Esophagus (tissue), 2 donors: ENCODE measurements around the gene KLHDC3. TPM values are rescaled to one million over a fixed set of nuclear protein-coding genes. Genes with fewer than 3 reads are reported as not detected.
"Not testable (repeated sequence)": the region's sequence is repeated elsewhere in the genome, so short reads cannot be mapped to it uniquely, and the experiment has no call there.

Experiments
- H3K27ac ChIP-seq, 2 donors: one replicate each; pipeline ENCODE4 v1.5.1; 2013; ENCODE audit warnings: low read depth in 2 of 2, mild to moderate bottlenecking in 2 of 2, inconsistent platforms in 1 of 2, low read length in 1 of 2, moderate library complexity in 1 of 2
- H3K27me3 ChIP-seq, 2 donors: one replicate each; pipeline ENCODE4 v1.6.1; 2013; ENCODE audit warnings: low read length in 2 of 2, control low read depth in 1 of 2, mild to moderate bottlenecking in 1 of 2; ENCODE audit not compliant: insufficient read depth in 2 of 2, control insufficient read depth in 1 of 2
- H3K36me3 ChIP-seq, 2 donors: one replicate each; pipeline ENCODE4 v1.6.1; 2013; ENCODE audit warnings: low read length in 1 of 2; ENCODE audit not compliant: control insufficient read depth in 2 of 2, insufficient read depth in 2 of 2
- H3K4me1 ChIP-seq, 2 donors: one replicate each; pipeline ENCODE4 v1.6.1; 2013; ENCODE audit warnings: low read length in 1 of 2; ENCODE audit not compliant: control insufficient read depth in 2 of 2, insufficient read depth in 2 of 2
- H3K4me3 ChIP-seq, 2 donors: one replicate each; pipeline ENCODE4 v1.5.1; 2013; ENCODE audit warnings: low read length in 2 of 2, mild to moderate bottlenecking in 2 of 2, low read depth in 1 of 2, moderate library complexity in 1 of 2
- H3K9me3 ChIP-seq, 2 donors: one replicate each; pipeline ENCODE4 v1.6.1; 2013; ENCODE audit warnings: mild to moderate bottlenecking in 2 of 2, low read depth in 1 of 2, low read length in 1 of 2, moderate library complexity in 1 of 2; ENCODE audit not compliant: control insufficient read depth in 2 of 2, insufficient read depth in 1 of 2
- whole genome bisulfite sequencing, 2 donors: extraction: QIAGEN DNeasy Blood & Tissue Kit; methylation state at CpG; one replicate each; pipeline ENCODE4 v1.1.7; 2013; 5-methylcytosine and 5-hydroxymethylcytosine counted together
- polyA plus RNA-seq, 2 donors: library from polyadenylated mRNA; stranded (reverse); fragments of 200-250 nt; gene quantifications; one replicate each; pipeline ENCODE4 v1.2.3, GENCODE V29; 2013
- donor health status: healthy with polysubstance abuse.
- donor health status: Bipolar disorder and iron deficiency.

Gene KLHDC3
- polyA plus RNA-seq, 2 donors: 39.3 to 40.9 TPM

GRCh38 chr6:42987533-42988451 is 26.3 kb upstream of the KLHDC3 start:
- Histone ChIP-seq H3K4me1 (peaks cover 5 to 16% of the 10 kb centered on the region in 2 donors), H3K36me3 (peaks cover 7 to 9% of the 10 kb centered on the region in 2 donors), H3K9me3 (no peaks in the 10 kb centered on the region), H3K4me3 (no peak overlapping the region), H3K27me3 (no peaks in the 10 kb centered on the region), H3K27ac (no peak overlapping the region)
- 77% methylated on average over 5 of the region's 5 CpGs for WGBS, 2 donors

DNA sequence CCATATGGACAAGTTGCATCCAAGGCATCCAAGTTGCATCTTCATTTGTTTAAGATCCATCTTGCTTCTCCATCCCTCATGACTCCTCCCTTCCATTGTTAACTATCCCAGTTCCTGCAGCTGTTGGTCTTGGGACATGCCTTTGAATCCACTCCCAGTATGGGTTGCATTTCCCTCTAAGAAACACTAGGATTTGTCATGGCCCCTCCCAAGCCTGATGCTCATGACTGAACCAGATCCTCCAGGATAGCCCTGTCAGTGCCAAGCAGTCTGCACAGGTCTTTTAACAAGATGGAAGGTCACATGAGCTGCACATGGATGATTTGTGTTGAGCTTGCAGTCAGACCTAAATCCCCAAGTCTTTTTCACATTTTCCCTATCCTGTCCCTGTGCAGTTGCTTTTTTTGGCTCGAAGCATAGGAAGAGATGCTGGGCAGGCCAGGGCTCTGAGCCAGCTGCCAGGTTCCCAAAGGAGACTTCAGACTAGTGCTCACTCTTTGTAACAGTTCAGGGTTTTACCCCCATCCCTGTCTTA is 25.5 kb upstream of the KLHDC3 start:
- Histone ChIP-seq H3K27me3 (no peaks in the 10 kb centered on the region), H3K9me3 (no peaks in the 10 kb centered on the region), H3K27ac (no peak overlapping the region), H3K36me3 (peaks cover 7 to 9% of the 10 kb centered on the region in 2 donors), H3K4me3 (no peak overlapping the region), H3K4me1 (peaks cover 5 to 16% of the 10 kb centered on the region in 2 donors)
- WGBS, 2 donors: 50 to 56% methylated on average over 1 of the region's 1 CpG

DNA sequence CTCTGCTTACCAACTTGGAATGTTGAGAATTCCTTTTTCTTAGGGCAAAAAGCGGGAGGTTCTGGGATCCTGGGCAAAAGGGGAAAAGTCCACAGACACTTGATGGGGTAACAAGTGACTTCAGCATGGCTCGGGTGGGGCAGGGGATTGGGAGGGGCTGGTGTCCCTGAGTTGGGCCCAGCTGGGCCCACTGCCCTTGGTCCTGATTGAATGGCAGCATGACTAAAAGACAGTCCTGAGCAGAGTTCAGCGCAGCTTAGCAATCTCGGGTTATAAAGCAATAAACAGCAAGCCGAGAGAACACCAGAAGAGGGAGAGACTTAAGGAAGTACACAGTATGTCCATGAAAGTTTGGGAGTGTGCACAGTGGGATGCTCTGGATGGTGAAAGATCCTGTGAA is 24.1 kb upstream of the KLHDC3 start:
- H3K4me3 ChIP-seq: no peak overlapping the region
- no peaks in the 10 kb centered on the region for H3K27me3 ChIP-seq
- WGBS, 2 donors: 83 to 89% methylated on average over 5 of the region's 5 CpGs
- no peaks in the 10 kb centered on the region for H3K9me3 ChIP-seq
- peaks cover 2 to 13% of the 10 kb centered on the region in 2 donors for H3K4me1 ChIP-seq
- no peak overlapping the region for H3K27ac ChIP-seq
- peaks cover 7 to 9% of the 10 kb centered on the region in 2 donors for H3K36me3 ChIP-seq

DNA sequence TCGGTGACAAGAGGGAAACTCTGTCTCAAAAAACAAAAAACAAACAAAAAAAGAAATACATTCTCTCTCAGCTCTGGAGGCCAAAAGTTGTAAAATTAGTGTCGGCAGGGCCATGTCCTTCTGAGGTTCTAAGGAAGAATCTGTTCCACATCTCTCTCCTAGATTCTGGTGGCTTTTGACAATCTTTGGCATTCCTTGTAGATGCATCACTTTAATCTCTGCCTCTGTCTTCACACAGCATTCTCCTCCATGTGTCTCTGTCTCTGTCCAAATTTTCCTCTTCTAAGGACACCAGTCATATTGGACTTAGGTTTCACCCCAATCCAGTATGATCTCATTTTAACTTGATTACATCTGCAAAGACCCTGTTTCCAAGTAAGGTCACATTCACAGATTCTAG is 20.6 kb upstream of the KLHDC3 start:
- Histone ChIP-seq H3K4me3 (no peak overlapping the region), H3K27ac (no peak overlapping the region), H3K36me3 (peaks cover 7 to 9% of the 10 kb centered on the region in 2 donors), H3K9me3 (no peaks in the 10 kb centered on the region), H3K4me1 (peaks cover 0 to 2% of the 10 kb centered on the region in 2 donors), H3K27me3 (no peaks in the 10 kb centered on the region)
- WGBS, 2 donors: 92 to 98% methylated on average over 2 of the region's 2 CpGs

DNA sequence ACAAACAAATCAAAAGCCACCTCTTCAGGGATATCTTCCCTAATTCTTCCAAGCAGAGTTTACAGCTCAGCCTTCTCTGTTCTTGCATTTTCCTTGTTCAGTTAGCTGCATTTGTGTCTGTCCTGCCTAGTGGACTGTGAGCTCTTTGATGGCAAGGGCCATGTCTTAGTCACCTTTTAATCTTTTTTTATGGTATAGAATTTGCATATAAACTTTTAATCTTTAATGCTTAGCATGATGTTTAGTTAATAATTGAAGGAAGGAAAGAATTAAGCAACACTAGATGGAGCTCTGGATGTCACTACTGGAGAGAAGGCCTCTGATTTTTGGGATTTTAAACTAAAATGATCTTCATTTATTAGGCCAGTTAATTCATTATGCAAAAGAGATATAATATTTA is 17.5 kb upstream of the KLHDC3 start:
- Histone ChIP-seq H3K27me3 (no peaks in the 10 kb centered on the region), H3K27ac (no peak overlapping the region), H3K36me3 (peaks cover 2 to 3% of the 10 kb centered on the region in 2 donors), H3K4me3 (no peak overlapping the region), H3K4me1 (no peaks in the 10 kb centered on the region), H3K9me3 (no peaks in the 10 kb centered on the region)

GRCh38 chr6:42998205-42998604 is 15.8 kb upstream of the KLHDC3 start:
- H3K27ac ChIP-seq, H3K27me3 ChIP-seq, H3K4me3 ChIP-seq, H3K4me1 ChIP-seq, H3K36me3 ChIP-seq, H3K9me3 ChIP-seq: not testable (repeated sequence)
- 93 to 94% methylated on average over 9 of the region's 9 CpGs for WGBS, 2 donors

DNA sequence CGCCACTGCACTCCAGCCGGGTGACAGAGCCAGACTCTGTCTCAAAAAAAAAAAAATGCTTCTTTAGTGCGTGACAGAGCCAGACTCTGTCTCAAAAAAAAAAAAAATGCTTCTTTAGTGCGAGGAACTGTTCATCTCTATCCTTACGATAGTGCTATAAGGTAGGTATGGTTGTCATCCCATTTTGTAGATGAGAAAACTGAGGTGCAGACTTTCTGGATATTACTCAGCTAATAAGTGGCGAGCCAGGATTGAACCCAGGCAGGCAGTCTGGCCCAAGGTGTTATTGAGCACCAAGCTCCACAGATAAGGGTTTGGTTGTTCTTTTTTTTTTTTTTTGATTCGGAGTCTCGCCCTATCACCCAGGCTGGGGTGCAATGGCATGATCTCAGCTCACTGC is 12.2 kb upstream of the KLHDC3 start:
- H3K4me1 ChIP-seq: no peaks in the 10 kb centered on the region
- no peak overlapping the region for H3K27ac ChIP-seq
- WGBS, 2 donors: 97 to 99% methylated on average over 8 of the region's 8 CpGs
- no peaks in the 10 kb centered on the region for H3K9me3 ChIP-seq
- H3K36me3 ChIP-seq: peaks cover 4 to 11% of the 10 kb centered on the region in 2 donors
- H3K4me3 ChIP-seq: no peak overlapping the region
- no peaks in the 10 kb centered on the region for H3K27me3 ChIP-seq

GRCh38 chr6:43005844-43006243 is 8.2 kb upstream of the KLHDC3 start:
- WGBS, 2 donors: 87 to 90% methylated on average over 5 of the region's 5 CpGs
- Histone ChIP-seq H3K27ac (no peak overlapping the region), H3K27me3 (no peaks in the 10 kb centered on the region), H3K4me1 (no peaks in the 10 kb centered on the region), H3K9me3 (no peaks in the 10 kb centered on the region), H3K36me3 (peaks cover 24 to 38% of the 10 kb centered on the region in 2 donors), H3K4me3 (no peak overlapping the region)

- no peak overlapping the region for H3K4me3 ChIP-seq
- H3K27me3 ChIP-seq: no peaks in the 10 kb centered on the region
- 93 to 95% methylated on average over 11 of the region's 11 CpGs for WGBS, 2 donors
- no peaks in the 10 kb centered on the region for H3K9me3 ChIP-seq
- no peaks in the 10 kb centered on the region for H3K4me1 ChIP-seq
- no peak overlapping the region for H3K27ac ChIP-seq
- H3K36me3 ChIP-seq: peaks cover 23 to 43% of the 10 kb centered on the region in 2 donors
Measured at GRCh38 chr6:43006251-43006650, 7.8 kb upstream of the KLHDC3 start.

DNA sequence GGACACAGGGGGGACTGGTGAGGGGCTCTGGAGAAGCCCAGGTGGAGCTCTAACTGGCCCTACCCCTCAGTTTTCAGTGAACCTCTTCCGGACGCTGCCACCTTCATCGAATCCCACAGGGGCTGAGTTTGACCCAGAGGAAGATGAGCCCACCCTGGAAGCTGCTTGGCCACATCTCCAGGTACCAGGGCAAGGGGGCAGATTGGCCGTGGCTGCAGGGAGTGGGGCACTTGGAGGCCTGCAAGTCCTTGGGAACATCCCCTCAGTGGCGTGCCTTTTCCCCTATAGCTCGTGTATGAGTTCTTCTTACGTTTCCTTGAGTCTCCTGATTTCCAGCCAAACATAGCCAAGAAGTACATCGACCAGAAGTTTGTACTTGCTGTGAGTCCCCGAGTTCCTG is 6.9 kb upstream of the KLHDC3 start:
- H3K4me1 ChIP-seq: no peaks in the 10 kb centered on the region

More for the DNA sequence above, 6.9 kb upstream of the KLHDC3 start:
- WGBS, 2 donors: 90 to 91% methylated on average over 9 of the region's 9 CpGs
- peaks cover 21 to 51% of the 10 kb centered on the region in 2 donors for H3K36me3 ChIP-seq
- H3K27ac ChIP-seq: no peak overlapping the region
- H3K4me3 ChIP-seq: no peak overlapping the region
- no peaks in the 10 kb centered on the region for H3K27me3 ChIP-seq
- no peaks in the 10 kb centered on the region for H3K9me3 ChIP-seq
